Mononuclear cell (primary cell): ENCODE measurements around the gene PLXNA2. TPM values are rescaled to one million over a fixed set of nuclear protein-coding genes. Genes with fewer than 3 reads are reported as not detected.

ENCODE experiments used
- H3K27me3 ChIP-seq: 2 replicates; pipeline ENCODE4 v1.6.0; 2011; ENCODE audit warnings: low read length, control low read depth; ENCODE audit not compliant: insufficient read depth
- H3K4me1 ChIP-seq: 2 replicates; pipeline ENCODE4 v1.5.1; 2011; ENCODE audit warnings: mild to moderate bottlenecking, low read length, control low read depth; ENCODE audit not compliant: insufficient read depth
- H3K4me3 ChIP-seq: 2 replicates; pipeline ENCODE4 v1.5.1; 2011; ENCODE audit warnings: mild to moderate bottlenecking, low read length, moderate library complexity
- H3K9me3 ChIP-seq: 2 replicates; pipeline ENCODE4 v1.5.1; 2011; ENCODE audit warnings: low read depth, mild to moderate bottlenecking, control low read depth, low read length
- total RNA-seq: library from RNA; depleted of rRNA; stranded (reverse); fragments of >200 nt; gene quantifications from one replicate; pipeline ENCODE4 v1.2.3, GENCODE V29; 2012

PLXNA2 gene
- total RNA-seq, 1 donor: 2.6 TPM

GRCh38 chr1:208048904-208049303 is 195.3 kb downstream of the PLXNA2 start:
- Histone ChIP-seq H3K9me3 (no peaks in the 10 kb centered on the region), H3K4me1 (no peaks in the 10 kb centered on the region), H3K27me3 (no peaks in the 10 kb centered on the region), H3K4me3 (no peak overlapping the region)

DNA sequence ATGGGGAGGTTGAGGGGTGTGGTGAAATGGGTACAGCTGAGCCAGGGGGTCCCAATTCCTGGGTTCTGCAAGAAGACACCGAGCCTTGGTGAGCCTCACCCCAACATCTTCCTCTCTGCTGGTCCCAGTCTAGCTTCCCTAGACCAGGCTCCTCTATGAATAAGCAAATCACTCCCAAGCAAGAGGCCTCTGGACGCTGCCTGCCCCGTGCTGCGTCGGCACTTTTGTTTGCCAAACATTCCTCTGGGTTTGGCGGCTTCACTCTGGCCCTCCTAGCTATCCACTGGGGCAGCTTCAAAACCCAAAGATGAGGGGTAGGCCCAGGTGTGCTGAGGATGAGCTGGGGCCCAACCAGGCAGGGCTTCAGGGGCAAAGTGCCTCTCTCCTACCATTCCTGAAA is 196.2 kb downstream of the PLXNA2 start:
- Histone ChIP-seq H3K27me3 (no peaks in the 10 kb centered on the region), H3K4me1 (no peaks in the 10 kb centered on the region), H3K4me3 (no peak overlapping the region), H3K9me3 (no peaks in the 10 kb centered on the region)

GRCh38 chr1:208047476-208047934 is 196.7 kb downstream of the PLXNA2 start:
- no peaks in the 10 kb centered on the region for H3K9me3 ChIP-seq
- H3K27me3 ChIP-seq: no peaks in the 10 kb centered on the region
- H3K4me1 ChIP-seq: no peaks in the 10 kb centered on the region
- H3K4me3 ChIP-seq: no peak overlapping the region

DNA sequence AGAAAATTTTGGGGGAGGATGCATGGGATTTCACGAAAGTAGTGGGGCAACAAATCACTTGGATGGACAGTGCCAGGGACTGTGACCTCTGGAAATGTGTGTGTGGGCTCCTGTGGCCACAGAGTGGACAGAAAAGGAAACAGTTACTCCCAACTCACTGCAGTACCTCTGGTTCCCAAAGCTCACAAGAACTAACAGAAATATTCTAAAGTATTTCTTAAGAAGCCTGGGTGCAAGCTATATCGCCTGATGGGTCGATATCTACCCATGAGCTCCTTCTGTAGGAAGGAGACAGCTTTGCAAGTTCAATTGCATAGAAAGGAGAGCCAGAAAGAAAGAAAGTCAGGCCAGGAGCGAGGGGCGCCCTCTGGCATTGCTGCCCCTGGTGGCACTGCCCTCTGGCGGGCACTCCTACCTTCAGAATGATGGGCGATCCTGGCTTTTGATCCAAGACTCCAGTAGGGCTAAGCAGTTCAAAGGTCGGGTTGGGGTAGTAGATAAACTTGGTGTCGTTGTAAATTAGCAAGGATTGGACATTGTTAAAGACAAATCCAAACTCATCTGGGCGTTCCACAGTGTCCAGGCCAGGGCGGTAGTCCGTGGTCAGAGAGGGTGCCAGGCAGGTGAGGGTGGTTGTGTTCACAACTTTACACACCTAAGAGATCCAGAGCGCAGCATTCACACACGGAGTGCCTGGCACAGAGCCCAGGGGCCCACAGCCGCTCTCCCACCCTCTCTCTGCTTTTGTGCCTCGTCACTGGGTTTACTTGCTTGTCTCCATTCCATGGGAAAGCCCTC is 198.5 kb downstream of the PLXNA2 start:
- no peak overlapping the region for H3K4me3 ChIP-seq
- no peaks in the 10 kb centered on the region for H3K9me3 ChIP-seq
- H3K4me1 ChIP-seq: no peaks in the 10 kb centered on the region
- H3K27me3 ChIP-seq: no peaks in the 10 kb centered on the region

DNA sequence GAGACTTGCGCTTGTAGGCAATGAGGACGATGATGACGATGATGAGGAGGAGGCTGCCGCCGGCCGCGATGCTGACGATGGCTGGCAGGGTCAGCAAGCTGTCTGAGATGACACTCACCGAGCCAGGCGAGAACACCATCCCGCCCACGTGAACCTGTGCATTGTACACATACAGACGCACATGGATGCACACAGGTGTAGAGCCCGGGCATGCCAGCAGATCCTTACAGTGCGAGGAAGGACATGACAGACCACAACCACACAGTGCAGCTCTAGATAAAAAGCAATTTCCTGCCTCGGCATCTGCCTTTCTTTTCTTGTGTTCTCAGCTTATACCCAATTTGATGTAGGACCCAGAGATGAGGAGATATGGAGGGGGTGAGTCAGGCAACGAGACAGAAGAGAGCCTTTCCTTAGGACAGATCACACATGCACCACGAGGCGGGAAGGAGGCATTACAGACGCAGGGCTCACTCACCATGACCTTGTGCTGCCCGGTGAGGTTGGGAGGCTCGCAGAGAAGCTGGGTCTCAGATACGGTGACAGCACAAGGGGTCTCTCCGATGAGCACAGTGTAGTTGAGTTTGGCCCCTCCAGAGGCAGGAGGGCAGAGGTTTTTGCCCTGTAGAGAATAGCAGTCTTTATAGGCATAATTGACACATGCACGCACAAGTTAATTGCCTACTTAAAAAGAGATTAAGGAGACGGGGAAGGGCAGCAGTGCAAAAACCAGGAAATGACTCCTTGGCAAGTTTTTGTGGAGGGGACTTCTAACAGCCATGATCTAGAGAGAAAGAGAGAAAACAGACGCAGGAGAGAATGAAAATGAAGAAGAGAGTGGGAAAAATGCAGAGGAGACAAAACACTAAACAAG is 199.4 kb downstream of the PLXNA2 start:
- no peaks in the 10 kb centered on the region for H3K4me1 ChIP-seq
- H3K9me3 ChIP-seq: no peaks in the 10 kb centered on the region
- no peak overlapping the region for H3K4me3 ChIP-seq
- no peaks in the 10 kb centered on the region for H3K27me3 ChIP-seq

- Histone ChIP-seq H3K4me3 (no peak overlapping the region), H3K27me3 (no peaks in the 10 kb centered on the region)
These were observed 200.4 kb downstream of the PLXNA2 start for GRCh38 chr1:208043691-208044181.

DNA sequence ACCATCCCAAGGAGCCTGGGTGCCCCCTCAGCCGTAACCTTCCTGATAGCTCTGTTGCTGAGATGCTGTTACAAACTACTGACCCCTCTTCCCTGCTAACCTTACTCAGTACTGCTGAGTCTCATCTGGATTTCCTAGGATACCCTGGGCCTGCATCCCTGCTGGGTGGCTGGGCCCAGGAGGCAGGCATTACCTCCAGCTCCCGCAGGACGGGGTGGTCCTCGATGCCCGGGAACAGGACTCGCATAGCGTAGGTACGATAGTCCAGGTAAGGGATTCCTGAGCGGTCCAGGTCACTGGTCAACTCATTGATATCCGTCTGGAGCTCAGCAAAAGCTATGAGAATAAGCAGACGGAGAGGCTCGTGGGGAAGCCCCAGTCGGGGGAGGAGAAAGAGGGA is 201.3 kb downstream of the PLXNA2 start:
- H3K4me1 ChIP-seq: no peaks in the 10 kb centered on the region
- H3K4me3 ChIP-seq: no peak overlapping the region
- no peaks in the 10 kb centered on the region for H3K27me3 ChIP-seq
- H3K9me3 ChIP-seq: no peaks in the 10 kb centered on the region

More at GRCh38 chr1:208043691-208044181, 200.4 kb downstream of the PLXNA2 start:
- Histone ChIP-seq H3K4me1 (no peaks in the 10 kb centered on the region), H3K9me3 (no peaks in the 10 kb centered on the region)

- H3K27me3 ChIP-seq: no peaks in the 10 kb centered on the region
- no peaks in the 10 kb centered on the region for H3K4me1 ChIP-seq
- H3K4me3 ChIP-seq: no peak overlapping the region
- no peaks in the 10 kb centered on the region for H3K9me3 ChIP-seq
These were observed 202.1 kb downstream of the PLXNA2 start for GRCh38 chr1:208042041-208042615.

- no peaks in the 10 kb centered on the region for H3K4me1 ChIP-seq
- H3K27me3 ChIP-seq: no peaks in the 10 kb centered on the region
- H3K4me3 ChIP-seq: no peak overlapping the region
- H3K9me3 ChIP-seq: no peaks in the 10 kb centered on the region
These were observed 202.7 kb downstream of the PLXNA2 start for GRCh38 chr1:208041505-208041904.

DNA sequence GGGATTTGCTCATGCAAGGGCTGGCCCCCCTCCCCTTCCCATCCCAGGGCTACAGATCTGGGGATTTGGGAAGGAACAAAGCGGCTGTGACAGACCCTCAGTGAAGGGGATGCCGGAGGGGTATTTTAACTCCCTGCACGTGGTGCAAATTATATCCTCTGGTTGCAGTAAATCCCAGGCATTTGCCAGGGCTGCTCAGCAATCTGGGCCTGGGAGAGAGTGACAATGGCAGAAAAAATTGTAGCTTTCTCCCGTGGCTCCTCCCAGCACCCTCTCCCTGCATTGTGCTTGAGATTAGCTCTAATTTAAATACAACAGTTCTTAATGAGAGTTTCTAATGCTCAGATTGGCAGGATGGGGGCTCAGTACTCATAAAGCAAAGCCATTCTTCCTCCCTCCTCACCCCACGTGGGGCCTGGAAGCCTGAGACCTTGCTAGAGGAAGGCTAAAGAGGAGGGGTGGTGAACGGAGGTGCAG is 203.3 kb downstream of the PLXNA2 start:
- Histone ChIP-seq H3K27me3 (no peaks in the 10 kb centered on the region), H3K4me3 (no peak overlapping the region), H3K9me3 (no peaks in the 10 kb centered on the region), H3K4me1 (no peaks in the 10 kb centered on the region)

DNA sequence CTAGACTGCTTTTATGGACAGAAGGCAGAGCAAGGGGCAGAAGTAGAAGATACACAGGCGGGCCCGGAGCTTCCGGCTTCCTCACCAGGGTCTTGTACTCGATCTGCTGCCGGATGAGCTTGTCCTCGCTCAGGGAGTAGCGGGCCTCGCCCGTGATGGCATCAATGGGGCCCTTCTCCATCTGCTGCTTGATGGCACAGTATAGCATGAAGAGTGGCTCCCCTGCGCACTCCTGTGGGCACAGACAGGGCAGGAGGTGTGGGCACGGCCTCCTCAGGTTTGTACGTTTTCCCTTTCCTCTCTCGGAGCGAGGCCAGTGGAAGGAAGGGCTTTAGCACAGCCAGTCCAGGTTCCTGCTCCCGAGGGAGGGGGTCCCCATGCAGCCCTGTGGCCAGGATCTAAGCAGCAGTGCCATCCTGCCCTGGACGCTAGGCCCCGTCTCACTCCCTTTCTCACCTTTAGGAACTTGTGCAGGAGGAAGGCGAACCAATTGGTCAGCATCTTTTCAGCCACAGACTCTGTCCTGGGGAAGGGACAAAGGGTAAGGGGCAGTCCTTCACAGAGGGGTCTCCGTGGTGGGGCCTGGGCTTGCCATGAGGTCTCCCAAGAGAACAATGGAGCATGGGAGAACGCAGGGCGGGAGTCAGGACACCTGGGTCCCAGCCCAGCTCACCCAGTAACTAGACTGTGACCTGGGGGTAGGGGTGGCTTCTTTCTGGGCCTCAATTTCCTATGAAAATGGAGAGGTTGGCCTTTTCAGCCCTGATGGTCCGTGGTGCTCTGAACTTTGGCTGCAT is 204.4 kb downstream of the PLXNA2 start:
- Histone ChIP-seq H3K4me3 (no peak overlapping the region), H3K9me3 (no peaks in the 10 kb centered on the region), H3K27me3 (no peaks in the 10 kb centered on the region), H3K4me1 (no peaks in the 10 kb centered on the region)

- no peaks in the 10 kb centered on the region for H3K9me3 ChIP-seq
- no peaks in the 10 kb centered on the region for H3K4me1 ChIP-seq
These were observed 205.9 kb downstream of the PLXNA2 start for GRCh38 chr1:208038303-208038702.

GRCh38 chr1:208036918-208037766 is 207.0 kb downstream of the PLXNA2 start:
- no peaks in the 10 kb centered on the region for H3K9me3 ChIP-seq
- no peaks in the 10 kb centered on the region for H3K27me3 ChIP-seq
- no peak overlapping the region for H3K4me3 ChIP-seq
- H3K4me1 ChIP-seq: no peaks in the 10 kb centered on the region

More at GRCh38 chr1:208038303-208038702, 205.9 kb downstream of the PLXNA2 start:
- Histone ChIP-seq H3K4me3 (no peak overlapping the region), H3K27me3 (no peaks in the 10 kb centered on the region)
